GM21367 (cell line): ENCODE results near the gene VPS35.
A peak's percentile ranks its signal among the peaks of the same experiment; 100 is the strongest.
"Not testable (repeated sequence)": the region's sequence is repeated elsewhere in the genome, so short reads cannot be mapped to it uniquely, and the experiment has no call there.

Source experiments
- ATAC-seq: cut with Tn5 transposase; IDR thresholded peaks from one replicate; pipeline ENCODE4 v1.9.1; 2021; ENCODE audit not compliant: unreplicated experiment

Gene VPS35

DNA sequence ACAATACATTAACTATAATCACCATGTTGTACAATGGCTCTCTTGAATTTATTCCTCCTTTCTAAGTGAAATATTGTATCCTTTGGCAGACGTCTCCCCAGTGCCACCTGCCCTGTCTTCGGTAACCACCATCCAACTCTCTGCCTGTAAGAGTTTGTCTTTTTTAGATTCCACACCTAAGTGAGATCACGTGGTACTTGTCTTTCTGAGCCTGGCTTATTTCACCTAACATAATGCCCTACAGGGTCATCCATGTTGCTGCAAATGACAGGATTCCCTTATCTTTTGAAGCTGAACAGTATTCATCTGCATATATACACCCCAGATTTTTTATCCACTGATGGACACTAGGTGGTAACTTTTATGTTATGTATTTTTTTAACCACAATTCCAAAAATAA, 24.7 kb upstream of the VPS35 start:
- no peak for ATAC-seq

DNA sequence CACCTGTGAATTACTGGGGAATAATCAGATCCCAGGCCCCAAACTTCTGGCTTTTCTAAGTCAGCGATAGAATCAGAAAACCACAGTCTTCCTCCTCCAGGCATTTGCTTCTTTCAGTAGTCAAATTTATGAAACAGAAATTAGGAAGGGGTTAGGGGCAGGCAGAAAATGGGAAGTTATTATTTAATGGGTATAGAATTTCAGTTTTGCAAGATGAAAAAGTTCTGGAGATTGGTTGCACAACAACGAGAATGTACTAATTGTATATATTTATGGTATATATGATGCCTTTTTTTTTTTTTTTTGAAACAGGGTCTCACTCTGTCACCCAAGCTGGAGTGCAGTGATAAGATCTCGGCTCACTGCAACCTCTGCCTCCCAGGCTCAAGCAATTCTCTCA, 23.9 kb upstream of the VPS35 start:
- no peak for ATAC-seq

DNA sequence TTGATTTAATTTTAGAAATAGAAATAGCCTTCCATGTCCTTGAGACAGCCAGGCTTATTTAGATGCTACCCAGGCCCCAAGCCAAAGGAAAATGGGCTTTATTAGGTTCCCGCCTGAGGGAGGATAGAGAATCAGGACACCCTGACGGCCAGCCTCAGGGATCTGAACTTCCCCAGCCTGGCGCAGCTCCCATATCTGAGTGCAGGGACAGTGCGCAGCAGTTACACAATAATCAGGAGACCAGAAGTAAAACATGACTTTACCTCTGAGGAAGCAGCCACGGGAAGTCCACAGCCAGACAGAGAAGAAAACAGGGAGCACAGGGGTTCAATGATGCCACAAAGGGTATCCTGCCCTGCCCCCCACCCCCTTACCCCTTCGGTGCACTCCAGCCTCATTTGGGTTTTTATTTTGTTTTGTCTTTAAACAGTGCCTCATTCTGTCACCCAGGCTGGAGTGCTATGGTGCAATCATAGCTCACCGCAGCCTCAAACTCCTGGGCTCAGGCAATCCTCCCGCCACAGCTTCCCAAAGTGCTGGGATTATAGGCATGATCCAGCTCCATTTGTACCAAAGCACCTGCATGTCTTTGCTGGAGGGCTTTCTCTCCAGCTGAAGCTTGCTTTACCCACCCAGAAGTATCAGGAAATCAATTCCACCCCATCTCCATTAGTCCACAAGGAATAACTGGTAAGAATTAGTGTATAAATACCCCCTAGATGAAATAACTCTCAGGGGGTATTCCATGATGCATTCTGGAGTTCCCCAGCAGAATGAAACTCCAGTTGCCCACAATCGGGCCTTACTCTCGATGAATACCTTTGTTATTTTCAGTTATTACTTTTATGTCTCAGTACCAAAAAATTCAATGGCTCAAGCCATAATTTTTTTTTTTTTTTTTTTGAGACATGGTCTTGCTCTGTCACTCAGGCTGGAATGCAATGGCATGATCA, 22.4 kb upstream of the VPS35 start:
- no peak for ATAC-seq

DNA sequence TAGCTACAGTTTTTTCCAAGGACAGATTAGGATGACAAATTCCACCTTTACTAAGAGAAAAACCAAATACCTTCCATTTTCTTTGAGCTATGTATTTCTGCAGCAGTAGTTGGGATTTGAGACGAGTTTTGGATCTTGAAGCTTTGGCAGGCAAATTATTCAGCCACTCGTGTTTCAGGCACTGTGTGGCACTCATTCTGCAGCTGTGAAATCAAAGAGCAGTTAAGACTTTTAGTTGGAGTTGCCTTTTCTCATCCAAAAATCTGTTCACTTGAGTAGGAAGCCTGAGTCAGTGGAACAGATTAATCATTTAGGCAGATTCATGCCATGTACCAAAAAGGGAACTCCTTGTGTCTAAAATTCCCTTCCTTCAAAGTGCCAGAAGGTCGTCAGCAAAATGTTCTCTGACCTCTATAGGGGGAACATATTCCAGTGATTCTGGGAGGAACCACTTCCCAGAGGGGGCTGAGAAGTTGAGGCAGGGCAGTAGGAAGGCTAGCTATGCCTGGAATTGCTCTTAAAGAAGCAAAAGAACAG, 20.6 kb upstream of the VPS35 start:
- ATAC-seq: no peak

DNA sequence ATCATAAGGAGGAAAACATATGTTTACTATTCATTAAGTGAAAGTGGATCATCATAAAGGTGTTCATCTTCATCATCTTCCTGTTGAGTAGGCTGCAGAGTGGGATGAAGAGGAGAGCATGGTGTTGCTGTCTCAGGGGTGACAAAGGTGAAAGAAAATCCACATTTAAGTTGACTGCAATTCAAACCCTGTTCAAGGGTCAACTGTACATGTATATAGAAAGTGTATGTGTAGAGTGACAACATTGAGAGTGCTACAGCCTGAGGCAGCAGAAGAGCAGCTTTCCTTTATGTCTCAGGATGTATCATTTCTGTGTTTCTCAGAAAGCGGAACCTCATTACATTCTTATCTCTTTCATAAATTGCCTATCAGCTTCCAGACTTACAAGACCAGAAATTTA, 17.7 kb upstream of the VPS35 start:
- no peak for ATAC-seq

DNA sequence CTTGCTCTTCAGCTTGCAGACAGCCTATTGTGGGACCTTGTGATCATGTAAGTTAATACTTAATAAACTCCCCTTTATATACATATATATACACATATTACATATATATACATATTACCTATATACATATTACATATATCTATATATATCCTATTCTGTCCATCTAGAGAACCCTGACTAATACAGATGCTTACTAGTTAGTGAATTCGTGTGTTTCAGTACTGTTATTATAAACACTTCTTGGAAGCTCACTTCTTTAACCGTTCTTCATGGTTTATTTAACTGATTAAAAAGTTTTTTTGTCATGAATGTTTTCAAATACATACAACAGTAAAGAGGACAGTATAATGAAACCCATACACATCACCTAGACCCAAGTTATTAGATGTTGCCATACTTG, 13.1 kb upstream of the VPS35 start:
- ATAC-seq: no peak

DNA sequence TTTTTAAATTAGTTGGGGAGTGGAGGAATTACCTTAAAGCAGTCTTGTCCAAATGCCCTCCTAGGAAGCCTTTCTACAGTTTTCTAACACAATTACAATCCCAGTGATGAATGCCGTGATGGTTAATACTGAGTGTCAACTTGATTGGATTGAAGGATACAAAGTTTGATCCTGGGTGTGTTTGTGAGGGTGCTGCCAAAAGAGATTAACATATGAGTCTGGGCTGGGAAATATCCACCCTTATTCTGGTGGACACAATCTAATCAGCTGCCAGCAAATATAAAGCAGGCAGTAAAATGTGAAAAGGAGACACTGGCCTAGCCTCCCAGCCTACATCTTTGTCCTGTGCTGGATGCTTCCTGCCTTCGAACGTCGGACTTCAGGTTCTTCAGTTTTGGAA, 12.6 kb upstream of the VPS35 start:
- no peak for ATAC-seq

DNA sequence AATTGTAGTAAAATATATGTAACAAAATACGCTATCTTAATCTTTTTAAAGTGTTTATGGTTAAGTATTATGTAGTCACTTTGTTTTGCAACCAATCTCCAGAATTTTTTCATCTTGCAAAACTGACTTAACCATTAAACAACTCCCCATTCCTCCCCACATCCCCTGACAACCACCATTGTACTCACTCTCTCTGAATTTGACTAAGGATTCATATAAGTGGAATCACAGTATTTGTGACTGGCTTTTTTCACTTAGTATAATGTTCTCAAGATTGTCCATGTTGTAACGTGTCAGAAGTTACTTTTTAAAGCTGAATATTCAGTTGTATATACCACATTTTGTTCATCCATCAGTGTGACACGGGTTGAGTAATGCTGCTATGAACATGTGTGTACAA, 11.1 kb upstream of the VPS35 start:
- ATAC-seq: no peak

DNA sequence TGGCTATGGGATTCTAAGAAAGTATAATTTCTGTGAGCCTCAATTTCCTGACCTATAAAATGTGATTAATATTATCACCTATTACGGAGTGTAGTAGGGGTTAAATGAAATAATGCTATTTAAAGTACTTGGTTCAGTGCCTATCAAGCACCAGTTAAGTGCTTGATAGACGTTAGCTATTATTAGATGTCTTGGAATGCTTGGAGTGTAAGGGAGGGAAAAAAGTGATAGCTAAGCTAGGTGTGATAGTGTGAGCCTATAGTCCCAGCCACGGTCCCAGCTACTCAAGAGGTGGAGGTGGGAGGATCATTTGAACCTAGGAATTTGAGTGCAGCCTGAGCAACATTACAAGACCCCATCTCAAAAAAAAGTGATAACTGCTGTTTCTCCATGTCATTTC, 8.0 kb upstream of the VPS35 start:
- no peak for ATAC-seq

DNA sequence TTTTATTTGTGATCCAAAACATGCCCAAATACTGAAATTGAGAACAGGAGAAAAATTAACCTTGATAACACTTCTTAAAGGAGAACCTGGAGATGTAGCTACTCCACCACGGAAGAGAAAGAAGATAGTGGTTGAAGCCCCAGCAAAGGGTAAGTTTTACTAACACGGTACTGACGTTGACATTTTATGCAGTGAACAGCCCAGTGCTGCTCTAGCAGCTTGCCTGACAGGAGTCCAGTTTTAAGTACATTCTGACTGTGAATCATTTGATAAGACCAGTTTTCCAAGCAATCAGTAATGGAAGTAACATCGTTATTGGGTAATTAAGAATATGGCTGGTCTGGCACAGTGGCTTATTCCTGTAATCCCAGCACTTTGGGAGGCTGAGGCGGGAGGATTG, 7.0 kb upstream of the VPS35 start:
- no peak for ATAC-seq

DNA sequence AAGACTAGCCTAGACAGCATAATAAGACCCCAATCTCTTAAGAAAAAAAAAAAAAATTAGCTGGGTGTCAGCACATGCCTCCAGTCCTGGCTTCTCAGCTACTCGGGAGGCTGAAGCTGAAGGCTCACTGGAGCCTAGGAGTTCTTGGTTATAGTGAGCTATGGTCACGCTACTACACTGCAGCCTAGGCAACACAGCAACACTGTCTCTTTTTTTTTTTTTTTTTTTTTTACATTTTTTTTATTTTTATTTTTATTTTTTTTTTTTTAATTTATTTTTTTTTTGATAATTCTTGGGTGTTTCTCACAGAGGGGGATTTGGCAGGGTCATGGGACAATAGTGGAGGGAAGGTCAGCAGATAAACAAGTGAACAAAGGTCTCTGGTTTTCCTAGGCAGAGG, 4.6 kb upstream of the VPS35 start:
- ATAC-seq: no peak

DNA sequence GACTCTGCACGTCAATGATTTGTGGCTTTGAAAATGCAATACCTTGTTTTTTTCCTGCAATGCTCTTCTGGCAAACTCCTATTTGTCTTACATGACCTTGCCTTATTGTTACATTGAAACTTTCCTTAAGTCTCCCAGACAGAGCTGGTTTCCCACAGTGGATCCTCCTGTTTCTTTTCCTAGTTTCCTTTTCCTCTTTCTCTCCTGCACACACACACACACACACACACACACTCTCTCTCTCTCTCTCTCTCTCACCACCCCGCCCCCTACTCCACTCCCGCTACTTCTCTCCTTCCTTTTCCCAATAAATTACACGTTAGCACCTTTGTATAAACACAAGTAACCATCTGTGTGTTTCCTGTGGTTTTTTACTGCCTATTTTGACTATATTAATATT, 2.7 kb upstream of the VPS35 start:
- ATAC-seq: no peak

DNA sequence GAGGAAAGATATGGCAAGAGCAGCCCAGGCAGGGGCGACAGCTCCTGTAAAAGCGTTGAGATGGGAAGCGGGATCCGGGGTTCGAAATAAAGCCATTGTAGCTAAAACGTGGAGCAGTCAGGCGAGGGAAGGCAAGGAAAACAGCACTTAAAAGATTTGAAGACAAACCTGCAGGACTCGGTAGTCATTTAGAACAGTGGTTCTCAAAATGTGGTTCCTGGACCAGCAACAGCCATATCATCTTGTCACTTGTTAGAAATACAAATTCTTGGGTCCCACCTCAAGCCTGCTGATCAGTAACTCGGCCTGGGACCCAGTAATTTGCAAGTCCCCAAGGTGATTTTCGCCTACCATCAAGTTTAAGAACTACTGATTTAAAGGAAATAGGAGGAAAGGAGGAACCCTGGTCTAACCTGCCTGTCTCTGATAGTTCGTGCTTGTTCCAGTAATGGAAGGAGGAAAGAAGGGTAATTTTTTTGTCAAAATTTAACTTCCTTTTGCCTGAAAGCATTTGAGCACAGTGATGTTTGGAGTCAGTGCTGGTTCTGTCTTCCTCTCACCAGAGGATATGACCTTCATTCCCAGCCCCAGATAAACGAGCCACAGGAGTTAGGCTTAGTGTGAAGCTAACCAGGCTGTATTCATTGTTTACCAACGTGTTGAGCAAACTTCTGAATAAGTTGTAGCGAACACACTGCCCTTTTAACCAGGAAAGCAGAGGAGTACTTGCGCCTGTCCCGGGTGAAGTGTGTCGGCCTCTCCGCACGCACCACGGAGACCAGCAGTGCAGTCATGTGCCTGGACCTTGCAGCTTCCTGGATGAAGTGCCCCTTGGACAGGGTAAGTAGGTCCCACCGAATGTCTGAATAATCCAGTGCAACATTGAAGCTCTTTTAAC, 1.6 kb upstream of the VPS35 start:
- no peak for ATAC-seq

DNA sequence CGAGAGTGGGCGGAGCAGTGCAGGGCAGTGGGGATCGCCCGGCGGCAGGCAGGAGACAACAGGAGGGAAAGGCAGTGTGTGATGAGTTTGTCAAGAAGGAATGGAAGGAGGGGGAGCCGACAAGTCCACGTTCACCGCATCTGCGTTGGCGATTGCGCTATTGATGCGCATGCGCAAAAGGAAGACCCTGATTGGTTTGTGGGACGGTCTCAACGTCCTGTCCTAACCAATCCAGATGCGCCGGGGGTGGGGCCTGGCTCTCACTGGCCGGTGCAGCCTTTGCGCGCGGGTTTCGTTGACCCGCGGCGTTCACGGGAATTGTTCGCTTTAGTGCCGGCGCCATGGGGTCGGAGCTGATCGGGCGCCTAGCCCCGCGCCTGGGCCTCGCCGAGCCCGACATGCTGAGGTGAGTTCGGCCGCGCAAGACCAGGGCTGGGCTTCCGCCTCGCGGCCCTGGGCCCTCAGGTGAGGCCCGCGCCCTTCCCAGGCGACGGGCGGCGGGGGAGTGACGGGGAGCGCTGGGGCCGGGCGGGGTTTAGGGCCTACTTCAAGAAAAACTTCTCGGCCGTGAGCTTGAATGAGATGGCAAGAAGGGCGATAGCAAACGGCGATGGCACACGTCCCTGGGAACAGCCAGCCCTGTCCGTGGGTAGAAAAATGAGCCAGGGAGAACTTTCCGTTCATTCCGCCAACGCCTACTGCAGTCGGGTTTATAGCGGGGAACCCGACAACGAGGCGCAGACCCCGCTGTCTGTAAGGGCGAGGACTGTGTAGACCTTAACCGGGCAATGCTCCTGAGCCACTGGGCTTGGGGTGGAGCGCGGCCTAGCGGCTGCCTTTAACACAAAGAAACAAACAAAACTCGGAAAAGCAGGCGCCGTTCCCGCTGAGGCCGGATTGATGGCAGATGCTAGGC, 645 bp upstream of the VPS35 start, which contains the start of gene ORC6:
TSS of gene ORC6 (plus strand) at position 295 of the 916 bp plus-strand sequence. CDS start at position 342, 47 bp downstream.
- ATAC-seq: peak; percentile 59

DNA sequence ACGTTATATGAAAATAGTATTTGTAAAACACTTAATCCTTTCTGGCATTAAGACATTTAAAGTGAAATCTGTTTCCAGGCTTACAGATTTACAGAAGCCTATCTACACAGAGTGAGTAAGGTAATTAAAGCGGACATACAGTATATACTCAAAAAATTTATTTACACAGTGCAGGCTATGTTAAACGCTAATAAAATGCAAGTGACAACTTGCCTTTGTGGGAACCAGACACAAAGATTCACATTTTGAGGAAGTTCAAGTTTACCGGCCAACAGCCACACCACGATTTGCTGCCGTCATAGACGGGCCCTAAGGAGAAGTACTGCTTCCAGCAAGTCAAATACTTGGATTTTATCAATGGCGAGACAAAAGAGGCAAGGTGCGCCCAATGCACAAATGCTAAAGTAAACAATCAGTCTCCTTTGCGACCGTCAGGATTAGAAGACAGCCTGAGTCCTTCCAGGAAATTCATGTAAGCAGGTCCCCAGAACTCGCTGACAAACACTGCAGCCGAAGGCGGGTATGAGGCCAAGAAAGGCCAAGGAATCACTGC, 801 bp downstream of the VPS35 start:
- ATAC-seq: no peak

DNA sequence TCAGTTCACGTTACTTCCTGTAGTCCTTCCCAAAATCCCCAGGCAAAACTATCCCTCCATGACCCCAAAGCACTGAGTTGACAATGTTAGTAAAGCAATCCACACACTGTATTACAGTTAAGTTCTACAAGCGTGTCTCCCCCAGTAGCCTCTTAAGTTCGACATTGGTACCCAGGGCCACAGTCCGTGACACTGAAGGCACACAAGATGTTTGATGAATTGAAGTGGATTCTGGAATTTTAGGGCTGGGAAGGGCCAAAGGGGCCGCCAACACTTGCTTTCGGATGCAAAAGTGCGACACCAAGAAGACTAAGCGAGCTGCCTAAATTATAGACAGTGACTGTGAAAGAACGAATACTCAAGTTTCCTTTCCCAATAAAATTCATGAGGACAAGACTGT, 1.5 kb downstream of the VPS35 start:
- no peak for ATAC-seq

DNA sequence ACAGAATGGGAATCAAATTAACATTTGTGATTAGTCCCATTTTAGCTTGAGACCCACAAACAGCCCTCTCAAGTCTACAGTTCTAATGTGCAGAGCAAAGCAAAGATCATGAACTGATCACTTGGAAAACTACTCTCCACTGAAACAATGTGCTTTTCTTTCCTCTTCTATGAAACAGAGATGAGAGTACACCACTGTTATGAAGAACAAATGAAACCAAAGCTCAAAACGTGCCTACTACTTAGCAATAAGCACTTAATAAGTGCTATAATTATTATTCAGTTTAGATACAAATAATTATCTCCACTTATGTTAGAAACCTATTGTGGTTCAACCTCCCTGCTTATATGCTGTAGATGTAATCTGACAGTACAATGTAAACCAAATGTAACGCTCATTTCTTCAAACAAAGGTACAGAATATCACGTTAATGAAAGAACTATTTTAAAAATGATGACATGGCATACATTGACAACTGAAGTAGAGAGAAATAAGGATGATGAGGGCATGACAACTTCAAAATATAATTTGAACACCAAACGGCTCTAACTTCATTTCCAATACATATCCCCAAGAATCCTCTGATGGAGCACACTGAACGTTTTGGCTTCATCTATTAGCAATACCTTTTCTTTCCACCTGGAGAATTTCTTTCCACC, 2.0 kb downstream of the VPS35 start:
- no peak for ATAC-seq

DNA sequence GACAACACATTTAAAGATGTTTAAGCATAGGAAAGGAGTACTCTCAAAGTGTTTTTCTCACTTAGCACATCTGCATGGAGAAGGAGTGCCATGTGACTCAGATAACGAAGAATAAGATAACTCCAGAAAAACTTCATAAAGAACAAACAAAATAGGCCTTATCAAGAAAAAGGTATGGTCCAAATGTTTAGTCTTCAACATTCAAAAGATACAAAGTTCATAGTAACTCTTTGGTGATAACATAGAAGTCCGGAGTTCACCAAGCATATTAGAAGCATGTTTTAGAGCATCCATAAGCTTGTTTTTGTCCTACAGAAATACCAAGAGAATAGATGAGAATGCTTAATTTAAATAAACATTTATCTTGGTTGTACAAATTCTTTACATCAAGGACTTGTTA, 7.1 kb downstream of the VPS35 start:
- not testable (repeated sequence) for ATAC-seq

DNA sequence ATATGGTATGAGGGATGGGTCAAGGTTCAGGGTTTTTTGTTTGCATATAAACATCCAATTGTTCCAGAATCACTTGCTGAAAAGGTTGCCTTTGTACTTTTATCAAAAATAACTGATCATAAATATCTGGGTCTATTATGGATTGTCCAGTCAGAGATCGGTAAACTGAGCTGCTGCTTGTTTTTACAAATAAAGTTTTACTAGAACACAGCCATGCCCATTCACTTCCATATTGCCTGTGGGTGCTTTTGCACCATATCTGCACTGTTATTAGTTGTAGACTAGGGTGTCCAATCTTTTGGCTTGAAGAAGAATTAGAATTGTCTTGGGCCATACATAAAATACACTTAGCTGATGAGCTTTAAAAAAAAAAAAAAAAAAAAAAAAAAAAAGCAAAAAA, 11.0 kb downstream of the VPS35 start:
- ATAC-seq: not testable (repeated sequence)
